ENCODE measurements around the gene FASN.

The FASN gene

GRCh38 chr17:82101301-82101715 lies 3.3 kb upstream of the FASN start:
- DNase-seq = peak in 1 of 14 donors; percentile 81

DNA sequence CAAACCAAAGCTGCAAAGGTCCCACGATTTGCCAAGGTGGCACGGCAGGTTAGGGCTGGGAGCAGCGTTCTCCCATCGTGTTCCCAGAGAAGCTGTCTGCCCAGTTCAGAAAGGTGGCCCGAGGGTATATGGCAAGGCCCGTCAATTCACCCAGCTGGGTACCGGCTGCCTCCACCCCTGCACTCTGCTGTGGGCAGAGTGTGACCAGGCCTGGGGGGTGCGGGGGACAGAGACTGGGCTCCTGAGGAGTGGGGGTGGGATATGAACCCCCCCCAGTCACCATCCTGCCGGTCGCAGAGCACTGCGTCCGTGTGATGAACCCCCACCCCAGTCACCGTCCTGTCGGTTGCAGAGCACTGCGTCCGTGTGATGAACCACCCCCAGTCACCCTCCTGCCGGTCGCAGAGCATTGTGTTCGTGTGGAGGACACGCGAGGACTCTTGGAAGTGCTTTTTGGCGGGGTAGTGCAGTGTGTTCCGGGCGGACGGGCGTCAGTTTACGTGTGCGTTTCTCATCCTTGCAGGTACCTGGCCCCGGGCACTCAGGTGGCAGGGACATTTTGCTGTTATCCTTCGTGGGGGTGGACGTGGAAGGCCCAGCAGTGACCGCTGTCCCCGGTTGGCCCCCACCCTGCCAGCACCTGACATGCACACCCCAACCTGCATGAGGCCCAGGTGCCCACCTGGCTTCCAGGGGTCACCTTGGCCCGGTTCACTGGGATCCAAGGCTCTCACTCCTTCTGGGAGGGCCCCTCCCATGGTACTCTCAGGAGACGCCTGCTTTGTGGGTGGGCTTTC lies 2.7 kb upstream of the FASN start:
- no peak for DNase-seq

GRCh38 chr17:82098939-82099763 lies 1.1 kb upstream of the FASN start:
- DNase-seq = peak in 5 of 14 donors; percentile 52 to 82 (median 62)

DNA sequence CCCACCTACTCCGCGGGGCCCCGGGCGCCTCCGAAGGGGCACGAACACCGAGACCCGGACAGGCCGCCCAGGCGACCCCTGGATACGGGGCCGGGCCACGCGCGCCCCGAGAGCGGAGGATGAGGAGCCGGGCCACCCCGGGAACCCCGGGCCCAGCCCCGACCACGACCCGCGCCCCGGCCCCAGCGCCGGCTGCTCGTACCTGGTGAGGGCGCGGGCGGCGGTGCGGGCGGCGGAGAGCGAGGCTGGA lies 192 bp downstream of the FASN start:
- DNase-seq = peak in 1 of 14 donors; percentile 65

GRCh38 chr17:82097184-82097918 lies 685 bp downstream of the FASN start:
- peak in 3 of 14 donors; percentile 37 to 56 (median 41) for DNase-seq

DNA sequence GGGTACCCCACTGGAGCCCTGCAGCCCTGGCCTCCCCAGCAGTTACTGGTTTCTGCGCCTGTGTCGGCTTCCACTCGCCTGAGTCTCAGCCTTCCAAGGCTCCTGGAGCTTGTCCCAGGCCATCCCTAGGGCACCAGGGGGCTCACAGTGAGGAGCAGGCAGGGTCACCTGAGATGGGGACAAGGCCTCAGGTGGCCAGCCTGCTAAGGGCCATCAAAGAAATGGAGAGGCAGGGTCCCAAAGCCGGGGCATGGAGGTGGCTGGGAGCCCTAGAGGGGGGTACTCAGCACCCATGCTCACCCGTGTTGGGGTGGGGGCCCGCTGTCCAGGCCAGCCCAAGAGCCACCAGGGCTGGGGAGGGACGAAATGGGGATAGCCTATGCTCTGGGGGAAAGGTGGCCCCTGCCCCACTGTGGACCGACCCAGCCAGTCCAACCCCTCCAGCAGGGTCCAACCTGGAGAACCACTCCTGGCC lies 1.3 kb downstream of the FASN start:
- no peak for DNase-seq

DNA sequence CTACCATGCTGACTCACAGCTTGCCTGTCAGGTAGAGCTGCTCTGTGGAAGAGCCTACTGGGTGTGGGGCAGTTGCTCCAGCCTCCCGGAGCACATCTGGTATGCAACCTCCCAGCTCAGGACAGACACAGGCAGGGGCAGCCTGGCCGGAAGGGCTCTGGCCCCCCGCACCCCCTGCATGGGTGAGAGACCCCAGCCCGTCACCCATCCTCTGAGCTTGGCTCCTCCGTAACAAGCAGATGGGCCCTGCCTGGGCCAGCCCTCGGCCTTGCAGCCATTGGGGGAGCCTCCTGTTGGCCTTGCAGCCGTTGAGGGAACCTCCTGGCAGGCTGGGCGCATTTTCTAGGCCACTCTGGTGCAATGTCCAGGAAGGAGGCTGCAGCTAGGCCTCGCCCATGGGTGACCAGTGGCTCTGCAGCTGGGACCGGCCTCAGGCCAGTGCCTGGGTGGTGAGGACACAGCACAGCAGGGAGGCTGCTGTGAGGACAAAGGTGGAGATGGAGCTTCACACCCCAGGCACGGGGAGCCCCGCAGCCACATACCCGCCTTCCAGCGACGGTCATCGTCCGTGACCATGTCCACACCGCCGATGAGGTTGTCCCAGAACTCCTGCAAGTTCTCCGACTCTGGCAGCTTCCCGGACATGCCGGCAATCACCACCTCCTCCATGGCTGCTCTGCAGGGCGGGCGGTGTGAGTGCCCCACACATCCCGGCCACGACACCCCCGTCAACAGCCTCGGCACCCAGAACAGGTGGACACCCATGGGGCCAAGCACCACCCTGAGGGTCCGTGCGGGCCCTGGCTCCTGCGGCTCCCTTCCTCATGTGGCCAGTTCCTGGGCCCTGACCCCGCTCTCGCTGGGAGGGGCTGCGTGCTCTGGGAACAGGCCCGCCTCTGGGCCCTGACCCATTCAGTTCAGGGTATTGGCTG lies 2.0 kb downstream of the FASN start:
- peak in 1 of 14 donors; percentile 24 for DNase-seq

- no peak for DNase-seq
Observed at GRCh38 chr17:82094931-82095776, 2.9 kb downstream of the FASN start.

- DNase-seq = no peak
Observed at GRCh38 chr17:82092995-82093751, 4.9 kb downstream of the FASN start.

- DNase-seq = no peak
Observed at GRCh38 chr17:82092628-82092994, 5.4 kb downstream of the FASN start.

GRCh38 chr17:82092094-82092586 lies 5.9 kb downstream of the FASN start:
- no peak for DNase-seq

GRCh38 chr17:82091264-82092066 lies 6.6 kb downstream of the FASN start:
- no peak for DNase-seq

- no peak for DNase-seq
Observed at GRCh38 chr17:82090549-82091263, 7.3 kb downstream of the FASN start.

GRCh38 chr17:82089723-82090548 lies 8.1 kb downstream of the FASN start:
- no peak for DNase-seq

- DNase-seq = no peak
Observed at GRCh38 chr17:82088838-82089722, 9.0 kb downstream of the FASN start.
